Muscle layer of colon (tissue), 2 donors: ENCODE results near the gene KDM4C.

ENCODE experiments used
- H3K27ac ChIP-seq: one replicate; pipeline ENCODE4 v1.7.0; 2013; ENCODE audit warnings: low read depth, mild to moderate bottlenecking, low read length, moderate library complexity
- H3K27me3 ChIP-seq, 2 donors: one replicate each; pipeline ENCODE4 v1.7.0; 2013; ENCODE audit warnings: low read length in 2 of 2, mild to moderate bottlenecking in 2 of 2; ENCODE audit not compliant: insufficient read depth in 2 of 2, control insufficient read depth in 1 of 2
- H3K36me3 ChIP-seq: one replicate; pipeline ENCODE4 v1.7.0; 2013; ENCODE audit warnings: mild to moderate bottlenecking, low read length; ENCODE audit not compliant: insufficient read depth
- H3K4me1 ChIP-seq: one replicate; pipeline ENCODE4 v1.7.0; 2013; ENCODE audit warnings: mild to moderate bottlenecking, low read length; ENCODE audit not compliant: insufficient read depth
- H3K4me3 ChIP-seq, 2 donors: one replicate each; pipeline ENCODE4 v1.7.0; 2013; ENCODE audit warnings: low read length in 2 of 2, low read depth in 1 of 2, mild to moderate bottlenecking in 1 of 2, moderate library complexity in 1 of 2
- H3K9ac ChIP-seq: one replicate; pipeline ENCODE4 v1.7.0; 2013; ENCODE audit warnings: low read length
- H3K9me3 ChIP-seq: one replicate; pipeline ENCODE4 v1.7.0; 2013; ENCODE audit warnings: mild to moderate bottlenecking, low read length
- donor health status: abdominal sarcoma.
- donor health status: Adenocarcinoma of cecum.

Gene KDM4C

DNA sequence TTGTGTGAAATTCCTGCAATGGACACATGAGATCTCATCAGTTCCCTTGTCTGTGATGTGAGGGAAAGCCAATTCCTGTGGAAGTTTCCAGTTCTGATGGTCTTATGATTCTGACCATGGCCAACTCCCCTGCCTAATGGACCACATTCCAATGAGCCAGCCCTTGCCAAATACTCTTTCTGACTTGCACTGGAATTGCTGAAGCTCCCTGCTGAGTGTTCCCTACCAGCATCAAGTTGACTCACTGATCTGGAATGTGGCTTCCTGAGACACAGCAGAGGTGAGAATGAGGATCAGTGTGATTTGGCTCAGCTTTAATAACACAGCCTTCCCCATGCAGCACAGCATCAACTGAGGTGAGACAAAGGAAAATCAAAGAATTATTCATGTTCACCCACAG is 427.8 kb downstream of the KDM4C start:
- Histone ChIP-seq H3K27ac (no peak overlapping the region), H3K4me1 (no peaks in the 10 kb centered on the region), H3K9me3 (peaks cover 2% of the 10 kb centered on the region)

DNA sequence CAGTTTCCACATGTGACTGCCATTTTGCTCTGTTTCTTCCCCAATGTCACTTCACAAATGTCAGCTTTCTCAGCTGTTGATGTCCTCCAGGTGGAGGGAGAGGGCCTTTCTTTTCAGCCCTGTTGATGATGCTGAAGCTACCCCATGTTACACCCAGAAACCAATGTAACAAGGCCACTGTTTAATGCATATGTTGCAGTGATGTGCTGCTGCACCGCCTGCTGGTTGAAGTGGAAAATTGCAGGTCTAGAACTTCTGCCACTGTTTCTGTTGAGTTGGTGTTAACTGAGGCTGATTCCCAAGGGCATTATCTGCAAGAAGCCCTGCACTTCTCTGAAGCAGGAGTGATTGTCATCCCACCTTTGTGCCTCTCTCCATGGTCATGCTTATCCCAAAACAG is 428.4 kb downstream of the KDM4C start:
- no peak overlapping the region for H3K4me3 ChIP-seq
- no peaks in the 10 kb centered on the region for H3K27me3 ChIP-seq
- no peaks in the 10 kb centered on the region for H3K4me1 ChIP-seq
- no peaks in the 10 kb centered on the region for H3K36me3 ChIP-seq
- H3K27ac ChIP-seq = no peak overlapping the region
- no peak overlapping the region for H3K9ac ChIP-seq
- H3K9me3 ChIP-seq = peaks cover 5% of the 10 kb centered on the region

More for the DNA sequence above, 427.8 kb downstream of the KDM4C start:
- no peaks in the 10 kb centered on the region for H3K27me3 ChIP-seq
- no peaks in the 10 kb centered on the region for H3K36me3 ChIP-seq
- no peak overlapping the region for H3K9ac ChIP-seq
- H3K4me3 ChIP-seq = no peak overlapping the region

DNA sequence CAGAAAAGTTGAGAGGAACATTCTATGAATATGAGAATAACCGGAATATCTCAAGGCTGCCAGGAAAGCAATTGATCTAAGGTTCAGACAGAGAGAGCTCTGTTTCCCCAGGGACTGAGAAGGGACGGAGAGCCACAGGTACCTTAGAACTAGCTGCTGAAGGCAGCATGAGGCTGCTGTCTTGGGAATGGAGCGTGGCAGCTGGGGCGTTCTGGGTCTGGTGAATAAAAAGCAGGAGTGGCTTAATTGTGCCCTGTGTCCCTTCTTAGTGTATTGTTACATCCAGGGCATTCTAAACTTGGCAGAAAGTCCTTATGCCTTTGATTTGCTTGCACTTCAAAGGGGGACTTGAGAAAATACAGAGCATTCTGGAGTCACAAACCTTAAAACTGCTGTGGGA is 434.5 kb downstream of the KDM4C start:
- H3K36me3 ChIP-seq = no peaks in the 10 kb centered on the region
- H3K27ac ChIP-seq = no peak overlapping the region
- no peaks in the 10 kb centered on the region for H3K27me3 ChIP-seq
- peaks cover 5% of the 10 kb centered on the region for H3K9me3 ChIP-seq
- no peaks in the 10 kb centered on the region for H3K4me1 ChIP-seq
- no peak overlapping the region for H3K9ac ChIP-seq
- no peak overlapping the region for H3K4me3 ChIP-seq

DNA sequence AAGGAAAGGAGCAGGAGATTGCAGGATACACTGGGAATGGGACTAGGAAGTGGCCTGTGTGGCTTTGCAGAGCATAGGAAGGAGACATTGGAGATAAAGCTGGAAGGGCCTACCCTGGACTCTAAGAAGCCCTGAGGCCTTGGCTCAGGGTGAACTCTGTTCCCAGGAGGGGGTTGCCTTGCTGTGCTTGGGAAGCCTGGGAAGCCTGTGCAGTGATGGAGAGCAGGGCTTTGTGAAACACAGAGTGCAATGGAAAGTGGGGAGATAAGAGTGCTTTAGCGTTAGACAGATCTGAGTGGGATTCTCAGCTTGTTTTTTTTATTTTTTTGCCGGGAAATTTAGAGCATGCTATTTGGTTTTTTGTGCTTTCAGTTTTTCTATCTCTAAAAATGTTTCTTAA is 437.8 kb downstream of the KDM4C start:
- Histone ChIP-seq H3K27me3 (no peaks in the 10 kb centered on the region), H3K9me3 (peaks cover 4% of the 10 kb centered on the region)

DNA sequence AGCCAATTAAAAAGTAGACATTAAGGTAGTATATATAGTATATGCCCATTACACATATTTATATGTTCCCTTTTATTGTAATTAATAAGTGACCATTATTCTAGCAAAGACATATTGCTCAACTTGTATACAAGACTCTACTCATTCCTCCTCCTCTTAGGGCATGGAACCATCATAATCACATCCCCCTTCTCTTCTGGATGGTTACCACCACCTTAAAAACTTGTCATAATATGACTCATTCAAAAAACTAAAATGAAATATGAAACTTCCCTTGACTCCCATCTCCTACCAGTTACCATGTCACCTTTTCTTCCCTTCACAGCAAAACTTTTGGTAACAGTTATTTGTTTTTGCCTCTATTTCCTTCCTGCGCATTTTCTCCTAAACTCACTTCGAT is 438.7 kb downstream of the KDM4C start:
- H3K27me3 ChIP-seq = no peaks in the 10 kb centered on the region
- H3K36me3 ChIP-seq = no peaks in the 10 kb centered on the region
- no peak overlapping the region for H3K27ac ChIP-seq
- no peaks in the 10 kb centered on the region for H3K9me3 ChIP-seq
- no peak overlapping the region for H3K4me3 ChIP-seq
- no peaks in the 10 kb centered on the region for H3K4me1 ChIP-seq
- no peak overlapping the region for H3K9ac ChIP-seq

More for the DNA sequence above, 437.8 kb downstream of the KDM4C start:
- Histone ChIP-seq H3K4me1 (no peaks in the 10 kb centered on the region), H3K9ac (no peak overlapping the region), H3K4me3 (no peak overlapping the region), H3K36me3 (no peaks in the 10 kb centered on the region), H3K27ac (no peak overlapping the region)

DNA sequence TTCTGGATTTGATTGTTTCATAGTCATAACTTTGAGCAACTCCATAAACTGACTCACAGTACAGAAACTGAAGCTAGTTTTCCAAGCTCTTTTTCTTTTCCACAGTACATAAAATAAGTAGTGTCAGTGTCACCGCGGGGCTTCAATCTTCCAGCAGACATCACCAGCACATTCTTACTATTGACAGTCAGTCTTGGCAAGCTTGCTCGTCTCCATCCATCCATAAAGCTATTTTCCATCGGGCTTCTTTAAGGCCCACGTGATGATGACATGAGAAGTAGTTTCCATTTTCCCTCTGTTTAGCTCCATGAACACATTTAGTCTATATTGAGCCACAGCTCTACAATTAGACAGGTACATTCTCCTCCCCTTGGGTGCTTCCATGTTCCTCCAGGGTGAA is 443.4 kb downstream of the KDM4C start:
- no peak overlapping the region for H3K9ac ChIP-seq
- H3K9me3 ChIP-seq = no peaks in the 10 kb centered on the region
- no peaks in the 10 kb centered on the region for H3K36me3 ChIP-seq
- no peaks in the 10 kb centered on the region for H3K27me3 ChIP-seq
- no peak overlapping the region for H3K4me3 ChIP-seq
- no peaks in the 10 kb centered on the region for H3K4me1 ChIP-seq
- no peak overlapping the region for H3K27ac ChIP-seq

DNA sequence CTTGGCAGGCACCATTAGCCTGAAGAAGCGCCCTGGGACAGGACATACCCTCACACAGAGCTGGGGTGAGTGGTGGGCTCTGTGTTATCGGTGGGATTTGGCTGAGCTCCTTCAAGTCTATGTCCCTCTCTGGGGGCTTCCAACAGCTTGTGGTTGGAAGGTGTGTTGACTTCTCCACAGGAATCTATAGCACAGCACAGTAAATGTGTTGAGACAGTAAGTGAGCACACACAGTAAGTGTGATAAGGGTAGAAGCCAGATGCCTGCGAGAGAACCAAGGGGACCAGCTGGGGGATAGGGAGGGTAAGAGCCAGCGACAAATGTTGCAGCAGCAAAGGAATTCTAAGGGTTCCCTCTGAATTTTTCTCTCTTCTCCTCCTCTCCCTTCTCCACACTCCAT is 448.0 kb downstream of the KDM4C start:
- Histone ChIP-seq H3K9me3 (no peaks in the 10 kb centered on the region), H3K27ac (no peak overlapping the region), H3K36me3 (no peaks in the 10 kb centered on the region), H3K27me3 (no peaks in the 10 kb centered on the region), H3K4me3 (no peak overlapping the region), H3K9ac (no peak overlapping the region), H3K4me1 (no peaks in the 10 kb centered on the region)

DNA sequence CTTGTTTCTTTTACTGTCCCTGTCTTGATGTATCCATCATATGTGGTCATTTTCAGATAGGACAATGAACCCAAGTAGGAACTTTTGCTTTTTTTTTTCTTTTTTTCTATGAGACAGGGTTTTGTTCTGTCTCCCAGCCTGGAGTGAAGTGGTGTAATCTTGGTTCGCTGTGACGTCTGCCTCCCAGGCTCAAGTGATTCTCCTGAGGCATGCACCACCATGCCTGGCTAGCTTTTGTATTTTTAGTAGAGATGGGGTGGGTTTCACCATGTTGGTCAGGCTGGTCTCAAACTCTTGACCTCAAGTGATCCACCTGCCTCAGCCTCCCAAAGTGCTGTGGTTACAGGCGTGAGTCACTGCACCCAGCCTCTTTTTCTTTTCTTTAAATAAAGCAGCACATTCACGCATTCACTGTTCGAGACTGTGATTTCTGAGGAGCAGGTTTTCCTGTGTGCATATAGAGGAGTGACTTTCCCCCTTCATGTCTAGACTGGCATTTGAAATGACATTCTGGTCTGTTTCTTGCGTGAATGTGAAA is 448.5 kb downstream of the KDM4C start:
- Histone ChIP-seq H3K9ac (no peak overlapping the region), H3K9me3 (no peaks in the 10 kb centered on the region), H3K4me1 (no peaks in the 10 kb centered on the region), H3K27me3 (no peaks in the 10 kb centered on the region), H3K36me3 (no peaks in the 10 kb centered on the region), H3K27ac (no peak overlapping the region), H3K4me3 (no peak overlapping the region)

DNA sequence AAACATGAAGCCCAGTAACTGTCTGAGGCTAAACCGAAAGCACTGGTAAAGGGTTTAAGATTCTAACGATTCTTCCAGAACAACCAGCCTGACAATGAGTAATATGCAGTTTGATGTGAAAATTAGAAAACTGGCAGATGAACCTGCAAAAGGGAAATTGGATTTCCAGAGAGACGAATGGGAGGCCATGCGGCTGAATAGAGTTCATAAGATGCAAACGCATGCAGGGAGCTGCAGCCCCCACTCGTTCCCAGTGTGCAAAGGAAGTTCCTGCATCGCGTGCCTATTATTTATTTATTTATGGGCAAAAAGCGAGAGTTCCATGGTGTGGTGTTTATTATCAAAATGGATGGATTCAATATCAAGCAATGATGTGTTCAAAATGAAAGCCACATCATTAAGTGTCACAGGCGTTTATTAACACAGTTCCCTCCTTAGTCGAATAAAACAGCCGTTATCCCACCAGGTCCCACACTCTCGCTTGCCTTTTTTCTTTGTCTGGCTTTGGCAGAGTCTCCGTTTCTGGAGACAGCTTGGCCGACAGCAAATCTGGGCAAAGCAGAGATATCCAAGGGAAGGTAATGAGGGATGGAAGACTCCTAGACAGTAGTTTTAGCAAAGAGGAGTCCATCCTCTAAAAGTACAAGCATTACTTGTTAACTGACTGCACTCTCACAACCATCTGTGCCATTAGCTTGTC is 451.4 kb downstream of the KDM4C start:
- Histone ChIP-seq H3K4me1 (no peaks in the 10 kb centered on the region), H3K4me3 (peak overlapping the region in 1 of 2 donors; percentile 25), H3K36me3 (no peaks in the 10 kb centered on the region), H3K27ac (no peak overlapping the region), H3K9ac (no peak overlapping the region), H3K27me3 (no peaks in the 10 kb centered on the region), H3K9me3 (no peaks in the 10 kb centered on the region)

DNA sequence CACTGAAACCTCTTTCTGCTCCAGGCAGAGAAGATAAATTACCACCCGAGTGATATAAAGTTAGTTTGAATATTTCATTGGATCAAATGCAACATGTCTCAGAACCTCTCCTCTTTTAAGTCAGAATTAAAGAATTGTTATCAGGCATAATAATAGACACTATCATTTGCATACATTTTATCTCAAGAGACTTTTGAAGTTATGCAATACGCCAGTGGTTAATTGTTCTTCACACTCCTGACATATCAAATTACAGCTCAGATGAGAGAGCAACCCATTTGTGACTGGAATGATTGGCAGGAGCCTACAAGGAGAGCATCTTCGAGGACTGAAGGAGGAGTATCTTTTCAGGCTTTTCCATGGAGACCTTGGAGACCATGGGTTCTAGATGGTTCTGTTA is 452.2 kb downstream of the KDM4C start:
- Histone ChIP-seq H3K27ac (no peak overlapping the region), H3K4me3 (no peak overlapping the region), H3K27me3 (no peaks in the 10 kb centered on the region)

DNA sequence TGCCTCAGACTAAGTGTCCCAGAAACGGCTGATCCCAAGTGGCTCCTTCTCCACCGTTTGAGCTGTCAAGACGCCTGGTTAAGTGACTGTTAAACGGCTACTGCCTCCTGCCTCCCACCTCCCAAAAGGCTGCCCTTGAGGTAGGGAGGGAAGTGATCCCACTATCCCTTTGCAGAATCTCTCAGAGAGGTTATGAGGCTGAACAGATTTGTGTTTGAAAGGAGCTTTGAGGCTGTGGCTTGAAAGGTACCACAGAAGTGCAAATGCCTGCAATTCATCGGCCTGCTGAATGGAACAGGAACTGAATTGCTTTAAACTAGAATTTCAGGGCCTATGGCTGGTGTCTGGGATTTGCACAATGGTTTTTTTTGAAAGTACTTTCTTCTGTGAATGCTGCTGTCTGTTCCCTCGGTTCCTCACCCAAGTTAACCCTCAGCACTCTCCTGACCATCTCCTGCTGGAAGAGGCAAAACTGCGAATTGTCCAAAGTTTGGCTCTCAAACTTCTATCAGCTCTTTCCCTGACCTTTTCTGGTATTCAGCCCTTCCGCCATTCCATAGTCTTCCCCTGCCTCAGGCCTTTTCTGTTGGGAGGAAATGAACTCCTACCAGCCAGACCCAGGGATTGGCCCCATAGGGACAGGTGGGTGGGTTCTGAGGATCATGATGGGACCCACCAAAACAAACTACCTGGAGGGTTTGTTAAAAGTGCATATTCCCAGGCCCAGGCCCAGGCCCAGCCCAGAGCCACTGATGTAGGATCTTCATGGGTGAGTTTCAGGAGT is 453.3 kb downstream of the KDM4C start:
- no peaks in the 10 kb centered on the region for H3K9me3 ChIP-seq
- no peaks in the 10 kb centered on the region for H3K4me1 ChIP-seq
- no peak overlapping the region for H3K9ac ChIP-seq
- H3K27ac ChIP-seq = no peak overlapping the region
- no peaks in the 10 kb centered on the region for H3K36me3 ChIP-seq
- no peak overlapping the region for H3K4me3 ChIP-seq
- H3K27me3 ChIP-seq = no peaks in the 10 kb centered on the region

More for the DNA sequence above, 452.2 kb downstream of the KDM4C start:
- Histone ChIP-seq H3K9ac (no peak overlapping the region), H3K9me3 (no peaks in the 10 kb centered on the region), H3K36me3 (no peaks in the 10 kb centered on the region), H3K4me1 (no peaks in the 10 kb centered on the region)
